ENCODE results near the gene TOM1L2.
"Not testable (repeated sequence)": the region's sequence is repeated elsewhere in the genome, so short reads cannot be mapped to it uniquely, and the experiment has no call there.

TOM1L2 gene

GRCh38 chr17:18008496-18009268, 36.5 kb upstream of the TOM1L2 start:
- H3K36me3 ChIP-seq (ENCODE audit: control insufficient read depth, insufficient read depth, low read length, severe bottlenecking) = peaks cover 3% of the 10 kb centered on the region
- H3K4me3 ChIP-seq (ENCODE audit: low read length) = no peak overlapping the region
- H3K27me3 ChIP-seq (replicated peaks; ENCODE audit: control insufficient read depth, insufficient read depth, low read length) = no peaks in the 10 kb centered on the region
- peak; percentile 43 for DNase-seq (ENCODE audit: low read depth)
- no peaks in the 10 kb centered on the region for H3K4me1 ChIP-seq (ENCODE audit: control insufficient read depth, insufficient read depth, low read length)
- no peak overlapping the region for H3K9ac ChIP-seq (ENCODE audit: low read length)
- H3K9me3 ChIP-seq (ENCODE audit: control insufficient read depth, low read length) = no peaks in the 10 kb centered on the region

DNA sequence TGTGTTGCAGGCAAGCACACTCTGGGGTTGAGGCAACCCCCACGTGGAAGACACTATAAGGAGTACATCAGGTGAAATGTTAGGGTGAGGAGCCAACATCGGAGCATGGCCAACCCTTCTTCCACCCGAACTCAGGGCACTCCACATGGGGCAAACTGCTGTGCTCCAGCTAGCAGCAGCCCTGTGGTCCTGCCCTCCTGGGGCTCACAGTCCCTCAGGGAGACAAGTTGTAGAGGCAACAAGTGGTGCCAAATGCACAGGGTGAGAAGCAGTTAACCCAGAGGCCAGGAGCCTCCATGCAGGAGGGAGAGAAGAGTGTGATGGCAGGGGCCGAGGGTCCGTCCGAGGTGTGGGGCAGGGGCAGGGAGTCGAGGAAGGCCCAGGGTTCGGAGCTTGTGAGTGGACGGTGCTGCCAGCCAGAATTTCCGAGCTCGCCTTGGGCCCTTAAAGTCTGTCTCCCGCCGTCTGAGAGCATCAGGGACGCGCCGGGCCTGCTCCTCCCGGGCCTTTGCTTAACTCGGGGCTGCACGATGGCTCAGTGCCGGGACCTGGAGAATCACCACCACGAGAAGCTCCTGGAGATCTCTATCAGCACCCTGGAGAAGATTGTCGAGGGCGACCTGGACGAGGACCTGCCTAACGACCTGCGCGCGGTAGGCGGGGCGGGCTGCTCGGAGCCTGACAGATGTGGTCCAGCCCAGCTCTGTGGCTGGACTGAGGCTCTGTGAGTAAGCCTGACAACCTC, 34.5 kb upstream of the TOM1L2 start:
- Histone ChIP-seq H3K4me1 (ENCODE audit: control insufficient read depth, insufficient read depth, low read length) (no peaks in the 10 kb centered on the region), H3K36me3 (ENCODE audit: control insufficient read depth, insufficient read depth, low read length, severe bottlenecking) (peaks cover 3% of the 10 kb centered on the region), H3K9ac (ENCODE audit: low read length) (no peak overlapping the region), H3K9me3 (ENCODE audit: control insufficient read depth, low read length) (no peaks in the 10 kb centered on the region), H3K27me3 (replicated peaks; ENCODE audit: control insufficient read depth, insufficient read depth, low read length) (no peaks in the 10 kb centered on the region), H3K4me3 (ENCODE audit: low read length) (no peak overlapping the region)
- no peak for DNase-seq (ENCODE audit: low read depth)

- H3K4me1 ChIP-seq (ENCODE audit: control insufficient read depth, insufficient read depth, low read length) = no peaks in the 10 kb centered on the region
- DNase-seq (ENCODE audit: low read depth) = no peak
- H3K9ac ChIP-seq (ENCODE audit: low read length) = no peak overlapping the region
- no peak overlapping the region for H3K4me3 ChIP-seq (ENCODE audit: low read length)
- H3K27me3 ChIP-seq (replicated peaks; ENCODE audit: control insufficient read depth, insufficient read depth, low read length) = no peaks in the 10 kb centered on the region
- peaks cover 3% of the 10 kb centered on the region for H3K36me3 ChIP-seq (ENCODE audit: control insufficient read depth, insufficient read depth, low read length, severe bottlenecking)
- no peaks in the 10 kb centered on the region for H3K9me3 ChIP-seq (ENCODE audit: control insufficient read depth, low read length)
Measured at GRCh38 chr17:18005496-18005895, 33.3 kb upstream of the TOM1L2 start.

DNA sequence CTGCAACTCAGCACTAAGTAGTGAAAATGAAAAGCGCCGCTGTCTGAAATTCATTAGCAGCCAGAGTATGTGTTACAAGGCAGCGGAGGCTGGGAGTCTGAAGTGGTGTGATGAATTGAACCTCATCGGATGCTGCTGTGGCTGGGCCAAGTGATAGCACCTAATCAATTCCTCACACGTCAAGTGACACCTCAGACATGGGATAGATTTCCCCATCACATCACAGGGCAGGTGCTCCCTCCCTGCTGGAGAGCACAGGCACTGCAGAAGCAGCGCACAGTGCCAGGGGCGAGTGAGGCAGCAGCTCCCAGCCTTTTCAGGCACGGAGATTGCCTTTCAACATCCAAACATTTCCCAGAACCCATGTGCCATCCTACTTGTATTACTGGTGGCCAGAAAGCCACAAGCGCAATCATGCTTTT, 32.7 kb upstream of the TOM1L2 start:
- no peak overlapping the region for H3K9ac ChIP-seq (ENCODE audit: low read length)
- H3K9me3 ChIP-seq (ENCODE audit: control insufficient read depth, low read length) = no peaks in the 10 kb centered on the region
- H3K4me3 ChIP-seq (ENCODE audit: low read length) = no peak overlapping the region
- peaks cover 3% of the 10 kb centered on the region for H3K36me3 ChIP-seq (ENCODE audit: control insufficient read depth, insufficient read depth, low read length, severe bottlenecking)
- no peaks in the 10 kb centered on the region for H3K4me1 ChIP-seq (ENCODE audit: control insufficient read depth, insufficient read depth, low read length)
- no peak for DNase-seq (ENCODE audit: low read depth)
- no peaks in the 10 kb centered on the region for H3K27me3 ChIP-seq (replicated peaks; ENCODE audit: control insufficient read depth, insufficient read depth, low read length)

DNA sequence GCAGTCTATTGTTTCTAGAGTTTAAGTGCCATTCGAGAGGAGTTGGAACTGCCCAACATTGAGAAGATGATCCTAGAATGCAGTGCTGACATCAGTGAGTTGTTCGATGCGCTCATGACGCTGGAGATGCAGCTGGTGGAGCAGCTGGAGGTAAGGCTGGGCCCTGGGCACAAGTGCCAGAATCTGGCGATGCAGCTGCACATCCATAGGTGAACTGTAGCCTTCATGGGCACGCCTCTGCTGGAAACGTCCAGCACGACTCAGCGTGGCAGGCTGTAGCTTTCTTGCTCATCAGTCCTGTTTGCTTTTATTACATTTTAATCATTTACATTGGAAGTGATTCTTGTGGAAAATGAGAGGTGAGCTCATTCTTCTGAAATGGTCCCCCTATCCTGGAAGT, 32.1 kb upstream of the TOM1L2 start:
- Histone ChIP-seq H3K9ac (ENCODE audit: low read length) (no peak overlapping the region), H3K4me3 (ENCODE audit: low read length) (no peak overlapping the region), H3K27me3 (replicated peaks; ENCODE audit: control insufficient read depth, insufficient read depth, low read length) (no peaks in the 10 kb centered on the region), H3K36me3 (ENCODE audit: control insufficient read depth, insufficient read depth, low read length, severe bottlenecking) (peaks cover 3% of the 10 kb centered on the region), H3K4me1 (ENCODE audit: control insufficient read depth, insufficient read depth, low read length) (no peaks in the 10 kb centered on the region), H3K9me3 (ENCODE audit: control insufficient read depth, low read length) (no peaks in the 10 kb centered on the region)
- DNase-seq (ENCODE audit: low read depth) = no peak

DNA sequence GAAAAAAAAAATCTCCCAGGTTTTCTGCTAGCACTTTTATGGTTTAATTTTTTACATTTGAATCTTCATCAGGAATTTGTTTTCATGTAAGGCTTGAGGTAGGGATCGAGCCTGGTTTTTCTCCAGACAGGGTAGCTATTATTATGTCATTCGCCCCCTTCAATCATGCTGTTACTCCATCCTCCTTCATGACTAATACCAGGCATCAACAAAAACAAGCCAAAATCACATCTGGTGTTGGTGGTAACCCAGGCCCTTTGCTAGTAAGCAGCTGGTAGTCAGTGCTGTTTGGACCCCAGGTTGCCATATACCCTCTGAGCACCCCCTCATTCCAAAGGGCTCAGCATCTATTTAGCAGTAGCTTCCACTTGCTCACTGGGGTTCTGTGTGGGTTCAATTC, 30.0 kb upstream of the TOM1L2 start:
- Histone ChIP-seq H3K27me3 (replicated peaks; ENCODE audit: control insufficient read depth, insufficient read depth, low read length) (no peaks in the 10 kb centered on the region), H3K4me3 (ENCODE audit: low read length) (no peak overlapping the region), H3K9ac (ENCODE audit: low read length) (no peak overlapping the region), H3K4me1 (ENCODE audit: control insufficient read depth, insufficient read depth, low read length) (no peaks in the 10 kb centered on the region), H3K9me3 (ENCODE audit: control insufficient read depth, low read length) (no peaks in the 10 kb centered on the region), H3K36me3 (ENCODE audit: control insufficient read depth, insufficient read depth, low read length, severe bottlenecking) (peaks cover 3% of the 10 kb centered on the region)
- DNase-seq (ENCODE audit: low read depth) = no peak

GRCh38 chr17:18000030-18000408, 27.8 kb upstream of the TOM1L2 start:
- DNase-seq (ENCODE audit: low read depth) = no peak
- Histone ChIP-seq H3K36me3 (ENCODE audit: control insufficient read depth, insufficient read depth, low read length, severe bottlenecking) (no peaks in the 10 kb centered on the region), H3K4me1 (ENCODE audit: control insufficient read depth, insufficient read depth, low read length) (peaks cover 2% of the 10 kb centered on the region), H3K9me3 (ENCODE audit: control insufficient read depth, low read length) (no peaks in the 10 kb centered on the region), H3K27me3 (replicated peaks; ENCODE audit: control insufficient read depth, insufficient read depth, low read length) (no peaks in the 10 kb centered on the region), H3K9ac (ENCODE audit: low read length) (no peak overlapping the region), H3K4me3 (ENCODE audit: low read length) (no peak overlapping the region)

GRCh38 chr17:17999364-18000029, 27.3 kb upstream of the TOM1L2 start:
- Histone ChIP-seq H3K36me3 (ENCODE audit: control insufficient read depth, insufficient read depth, low read length, severe bottlenecking) (no peaks in the 10 kb centered on the region), H3K4me1 (ENCODE audit: control insufficient read depth, insufficient read depth, low read length) (peaks cover 8% of the 10 kb centered on the region), H3K9me3 (ENCODE audit: control insufficient read depth, low read length) (no peaks in the 10 kb centered on the region), H3K4me3 (ENCODE audit: low read length) (no peak overlapping the region), H3K27me3 (replicated peaks; ENCODE audit: control insufficient read depth, insufficient read depth, low read length) (no peaks in the 10 kb centered on the region), H3K9ac (ENCODE audit: low read length) (no peak overlapping the region)
- no peak for DNase-seq (ENCODE audit: low read depth)

DNA sequence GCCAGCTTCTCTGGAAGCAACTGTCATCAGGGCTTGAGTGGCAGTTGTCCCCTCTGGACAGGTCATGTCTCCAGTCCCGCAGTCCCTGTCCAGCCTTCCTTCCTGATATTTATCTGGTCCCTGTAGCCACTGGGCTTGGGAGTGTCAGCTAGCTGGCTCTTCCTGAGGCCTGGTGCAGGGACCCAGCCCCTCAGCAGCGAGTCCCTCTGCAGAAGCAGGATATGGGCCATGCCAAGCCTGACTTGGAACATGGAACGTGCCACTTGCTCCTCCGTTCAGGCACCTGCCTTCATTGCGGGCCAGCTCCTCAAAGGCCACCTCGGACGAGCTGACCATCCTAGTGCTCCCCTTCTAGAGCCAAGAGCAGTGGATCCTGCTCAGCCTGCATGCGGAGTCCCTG, 26.7 kb upstream of the TOM1L2 start:
- Histone ChIP-seq H3K9me3 (ENCODE audit: control insufficient read depth, low read length) (no peaks in the 10 kb centered on the region), H3K9ac (ENCODE audit: low read length) (no peak overlapping the region), H3K4me3 (ENCODE audit: low read length) (no peak overlapping the region), H3K27me3 (replicated peaks; ENCODE audit: control insufficient read depth, insufficient read depth, low read length) (no peaks in the 10 kb centered on the region), H3K36me3 (ENCODE audit: control insufficient read depth, insufficient read depth, low read length, severe bottlenecking) (no peaks in the 10 kb centered on the region), H3K4me1 (ENCODE audit: control insufficient read depth, insufficient read depth, low read length) (peaks cover 10% of the 10 kb centered on the region)
- no peak for DNase-seq (ENCODE audit: low read depth)

GRCh38 chr17:17995887-17996286, 23.7 kb upstream of the TOM1L2 start:
- not testable (repeated sequence) for DNase-seq (ENCODE audit: low read depth); H3K27me3 ChIP-seq (replicated peaks; ENCODE audit: control insufficient read depth, insufficient read depth, low read length); H3K9me3 ChIP-seq (ENCODE audit: control insufficient read depth, low read length); H3K36me3 ChIP-seq (ENCODE audit: control insufficient read depth, insufficient read depth, low read length, severe bottlenecking); H3K4me3 ChIP-seq (ENCODE audit: low read length); H3K9ac ChIP-seq (ENCODE audit: low read length)
- H3K4me1 ChIP-seq (ENCODE audit: control insufficient read depth, insufficient read depth, low read length) = peaks cover 13% of the 10 kb centered on the region

GRCh38 chr17:17994271-17995069, 22.3 kb upstream of the TOM1L2 start:
- Histone ChIP-seq H3K36me3 (ENCODE audit: control insufficient read depth, insufficient read depth, low read length, severe bottlenecking) (no peaks in the 10 kb centered on the region), H3K9me3 (ENCODE audit: control insufficient read depth, low read length) (no peaks in the 10 kb centered on the region), H3K27me3 (replicated peaks; ENCODE audit: control insufficient read depth, insufficient read depth, low read length) (no peaks in the 10 kb centered on the region), H3K9ac (ENCODE audit: low read length) (no peak overlapping the region), H3K4me1 (ENCODE audit: control insufficient read depth, insufficient read depth, low read length) (peaks cover 19% of the 10 kb centered on the region), H3K4me3 (ENCODE audit: low read length) (no peak overlapping the region)
- DNase-seq (ENCODE audit: low read depth) = peak; percentile 26

All from adipocyte (in vitro differentiated cells).